Tibial artery (tissue), 4 donors: Measurements from ENCODE around the gene SSBP2.

ENCODE experiments used
- DNase-seq, 2 donors: peaks; one replicate each; pipeline ENCODE4 v3.0.0-alpha.2; 2019
- H3K27ac ChIP-seq, 2 donors: fragments of 200-600 bp; sonication (generic) in 1 of 2; 1 replicate in 1 of 2; 2 replicates in 1 of 2; pipeline ENCODE4 v1.5.1; 2018 to 2019; ENCODE audit warnings: mild to moderate bottlenecking in 1 of 2
- H3K27me3 ChIP-seq, 2 donors: fragments of 200-600 bp; sonication (generic) in 1 of 2; one replicate each; pipeline versions ENCODE4 v1.5.1 to v1.6.0; 2016 to 2019
- H3K36me3 ChIP-seq, 3 donors: fragments of 200-600 bp; sonication (generic) in 2 of 3; one replicate each; pipeline ENCODE4 v1.5.1; 2016 to 2019; ENCODE audit warnings: mild to moderate bottlenecking in 2 of 3
- H3K4me1 ChIP-seq, 4 donors: fragments of 200-600 bp; sonication (generic) in 2 of 4; 1 replicate in 3 of 4; 2 replicates in 1 of 4; pipeline ENCODE4 v1.5.1; 2016 to 2019
- H3K4me3 ChIP-seq, 2 donors: fragments of 200-600 bp; sonication (generic) in 1 of 2; 1 replicate in 1 of 2; 2 replicates in 1 of 2; pipeline ENCODE4 v1.5.1; 2018 to 2019; ENCODE audit warnings: mild to moderate bottlenecking in 2 of 2
- H3K9me3 ChIP-seq, 3 donors: fragments of 200-600 bp; sonication (generic) in 1 of 3; one replicate each; pipeline ENCODE4 v1.5.1; 2016 to 2019
- CTCF ChIP-seq, 2 experiments: fragments of 200-600 bp in 1 of 2; fragments of 450-650 bp in 1 of 2; IDR thresholded peaks; one replicate each; pipeline ENCODE4 v1.5.1; 2017 to 2019; ENCODE audit warnings: antibody characterized with exemption in 2 of 2, mild to moderate bottlenecking in 1 of 2, moderate library complexity in 1 of 2
- intact Hi-C: fragments of 100-400 bp; cut with DNase I; formaldehyde crosslinking; loops from one replicate; pipeline ENCODE4 v1.15.0; 2023; ENCODE audit warnings: low total_unique reads

The SSBP2 gene

GRCh38 chr5:81776258-81776657 lies 25.4 kb upstream of the SSBP2 start:
- H3K4me1 ChIP-seq: peaks cover 7 to 79% (median 36%) of the 10 kb centered on the region in 4 donors
- peak overlapping the region; percentile 78 to 86 for H3K27ac ChIP-seq
- H3K4me3 ChIP-seq: no peak overlapping the region
- H3K27me3 ChIP-seq: no peaks in the 10 kb centered on the region
- H3K36me3 ChIP-seq: no peaks in the 10 kb centered on the region
- no peak for TF ChIP-seq CTCF (IDR thresholded peaks at IDR 0.05)
- intact Hi-C loops: no loop called here
- H3K9me3 ChIP-seq: no peaks in the 10 kb centered on the region
- no peak for DNase-seq

DNA sequence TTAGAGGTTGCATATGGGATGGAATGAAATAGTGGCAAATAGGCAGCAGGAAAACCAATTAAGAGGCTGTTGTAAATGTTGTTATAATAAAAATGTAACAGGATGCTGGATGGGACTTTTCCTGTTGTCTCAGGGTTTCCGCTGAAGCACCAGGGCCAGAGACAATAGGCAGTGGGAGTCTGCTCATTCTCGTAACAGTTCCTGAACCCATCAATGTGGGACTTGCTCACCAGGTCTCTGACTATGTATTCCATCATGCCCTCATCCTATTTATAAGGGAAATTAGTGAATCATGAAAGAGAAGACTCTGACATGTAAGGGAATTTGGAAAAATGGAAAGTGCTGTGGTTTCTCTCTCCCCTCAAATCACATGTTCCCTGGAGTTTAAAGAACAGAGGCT lies 23.5 kb upstream of the SSBP2 start:
- intact Hi-C loops: no loop called here
- H3K9me3 ChIP-seq: no peaks in the 10 kb centered on the region
- H3K4me1 ChIP-seq: peaks cover 3 to 71% (median 29%) of the 10 kb centered on the region in 4 donors
- H3K36me3 ChIP-seq: no peaks in the 10 kb centered on the region
- no peak overlapping the region for H3K4me3 ChIP-seq
- H3K27ac ChIP-seq: peak overlapping the region; percentile 78 to 86
- H3K27me3 ChIP-seq: no peaks in the 10 kb centered on the region
- no peak for TF ChIP-seq CTCF (IDR thresholded peaks at IDR 0.05)
- DNase-seq: no peak

- H3K27me3 ChIP-seq: no peaks in the 10 kb centered on the region
- peak overlapping the region; percentile 78 to 86 for H3K27ac ChIP-seq
- DNase-seq: peak in 1 of 2 donors; percentile 71
- no peaks in the 10 kb centered on the region for H3K9me3 ChIP-seq
- peaks cover 0 to 71% (median 30%) of the 10 kb centered on the region in 4 donors for H3K4me1 ChIP-seq
- no peak overlapping the region for H3K4me3 ChIP-seq
- no peak for TF ChIP-seq CTCF (IDR thresholded peaks at IDR 0.05)
- intact Hi-C loops: no loop called here
- no peaks in the 10 kb centered on the region for H3K36me3 ChIP-seq
These were observed 22.7 kb upstream of the SSBP2 start for GRCh38 chr5:81773574-81773973.

DNA sequence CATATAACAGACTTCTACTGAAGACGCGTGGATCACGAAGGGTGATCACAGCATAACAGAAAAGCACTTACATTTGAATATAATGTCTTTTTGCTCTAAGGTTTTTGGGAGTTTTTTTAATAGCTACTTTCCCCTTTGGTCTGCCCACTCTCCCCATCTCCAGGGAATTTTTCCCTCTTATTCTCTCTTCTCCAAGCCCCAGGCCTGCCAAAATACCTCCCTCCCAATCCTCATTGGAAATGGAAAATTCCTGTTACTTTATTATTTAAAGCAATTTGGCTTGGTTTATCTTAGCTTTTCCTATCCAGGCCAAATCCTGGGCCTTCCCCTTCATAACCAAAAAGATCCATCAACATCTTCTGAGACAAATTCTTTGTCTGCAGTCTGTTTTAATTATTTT lies 22.3 kb upstream of the SSBP2 start:
- H3K4me1 ChIP-seq: peaks cover 0 to 68% (median 27%) of the 10 kb centered on the region in 4 donors
- TF ChIP-seq CTCF (IDR thresholded peaks at IDR 0.05): no peak
- no peak for DNase-seq

GRCh38 chr5:81772488-81772887 lies 21.6 kb upstream of the SSBP2 start:
- DNase-seq: no peak
- H3K27ac ChIP-seq: peak overlapping the region; percentile 78 to 86
- no peaks in the 10 kb centered on the region for H3K36me3 ChIP-seq
- intact Hi-C loops: no loop called here
- peaks cover 0 to 62% (median 25%) of the 10 kb centered on the region in 4 donors for H3K4me1 ChIP-seq
- H3K9me3 ChIP-seq: no peaks in the 10 kb centered on the region
- H3K4me3 ChIP-seq: no peak overlapping the region
- H3K27me3 ChIP-seq: no peaks in the 10 kb centered on the region
- TF ChIP-seq CTCF (IDR thresholded peaks at IDR 0.05): no peak

More for the DNA sequence above, 22.3 kb upstream of the SSBP2 start:
- intact Hi-C loops: no loop called here
- H3K27ac ChIP-seq: peak overlapping the region; percentile 78 to 86
- no peaks in the 10 kb centered on the region for H3K36me3 ChIP-seq
- no peak overlapping the region for H3K4me3 ChIP-seq
- no peaks in the 10 kb centered on the region for H3K27me3 ChIP-seq
- H3K9me3 ChIP-seq: no peaks in the 10 kb centered on the region

GRCh38 chr5:81768935-81769452 lies 18.1 kb upstream of the SSBP2 start:
- no peaks in the 10 kb centered on the region for H3K27me3 ChIP-seq
- H3K27ac ChIP-seq: peak overlapping the region; percentile 55 to 69
- TF ChIP-seq CTCF (IDR thresholded peaks at IDR 0.05): no peak
- peaks cover 0 to 27% (median 12%) of the 10 kb centered on the region in 4 donors for H3K4me1 ChIP-seq
- intact Hi-C loops: no loop called here
- H3K9me3 ChIP-seq: no peaks in the 10 kb centered on the region
- DNase-seq: no peak
- H3K4me3 ChIP-seq: no peak overlapping the region
- H3K36me3 ChIP-seq: no peaks in the 10 kb centered on the region
